GM23338 (cell line): ENCODE measurements around the gene PSMB3. TPM values are rescaled to one million over a fixed set of nuclear protein-coding genes. Genes with fewer than 3 reads are reported as not detected.

Source experiments
- ATAC-seq: fragments of 200-7000 bp; cut with Tn5 transposase; 3 replicates; pipeline ENCODE4 v1.9.1; 2020
- DNase-seq: peaks from one replicate; pipeline ENCODE4 v3.0.0-alpha.2; 2015; ENCODE audit warnings: low spot score
- H2AFZ ChIP-seq: fragments of 200-600 bp; sonication (generic); 2 replicates; pipeline ENCODE4 v1.8.0; 2016; ENCODE audit warnings: antibody characterized with exemption, mild to moderate bottlenecking, moderate library complexity
- H3F3A ChIP-seq: fragments of 200-600 bp; sonication (generic); replicated peaks from 2 replicates; pipeline ENCODE4 v1.8.0; 2017; ENCODE audit warnings: antibody characterized with exemption, mixed run types, low read depth
- H3K27ac ChIP-seq: fragments of 200-600 bp; sonication (generic); 2 replicates; pipeline ENCODE4 v1.6.1; 2016; ENCODE audit warnings: low read depth
- H3K27me3 ChIP-seq: fragments of 200-600 bp; sonication (generic); 2 replicates; pipeline ENCODE4 v1.8.0; 2016; ENCODE audit warnings: mild to moderate bottlenecking, mixed run types, moderate library complexity; ENCODE audit not compliant: insufficient read depth
- H3K36me3 ChIP-seq: fragments of 200-600 bp; sonication (generic); 2 replicates; pipeline ENCODE4 v1.8.0; 2016; ENCODE audit warnings: mild to moderate bottlenecking; ENCODE audit not compliant: insufficient read depth
- H3K4me1 ChIP-seq: fragments of 200-600 bp; sonication (generic); 2 replicates; pipeline ENCODE4 v1.8.0; 2016; ENCODE audit warnings: mild to moderate bottlenecking, moderate library complexity; ENCODE audit not compliant: insufficient read depth
- H3K4me2 ChIP-seq: fragments of 200-600 bp; sonication (generic); 2 replicates; pipeline ENCODE4 v1.7.1; 2017; ENCODE audit warnings: mixed run types
- H3K4me3 ChIP-seq: fragments of 200-600 bp; sonication (generic); 2 replicates; pipeline ENCODE4 v1.6.1; 2016; ENCODE audit warnings: mixed run types
- H3K79me2 ChIP-seq: fragments of 200-600 bp; sonication (generic); replicated peaks from 2 replicates; pipeline ENCODE4 v1.8.0; 2017; ENCODE audit warnings: mild to moderate bottlenecking; ENCODE audit not compliant: insufficient read depth
- H3K9me2 ChIP-seq: fragments of 200-600 bp; sonication (generic); 2 replicates; pipeline ENCODE4 v1.8.0; 2017; ENCODE audit not compliant: insufficient read depth
- H4K20me1 ChIP-seq: fragments of 200-600 bp; sonication (generic); replicated peaks from 2 replicates; pipeline ENCODE4 v1.8.0; 2017; ENCODE audit warnings: mild to moderate bottlenecking; ENCODE audit not compliant: insufficient read depth
- H3K27ac Mint-ChIP-seq: 2 replicates; pipeline ENCODE4 v1.8.0; 2020; ENCODE audit warnings: inconsistent platforms, mild to moderate bottlenecking, moderate library complexity, mixed read lengths
- H3K27me3 Mint-ChIP-seq: 3 replicates; pipeline ENCODE4 v1.8.0; 2022; ENCODE audit warnings: low read depth, mild to moderate bottlenecking, moderate library complexity, mixed read lengths, inconsistent platforms; ENCODE audit not compliant: insufficient read depth, poor library complexity
- H3K36me3 Mint-ChIP-seq: 3 replicates; pipeline ENCODE4 v1.8.0; 2021; ENCODE audit warnings: low read depth, mild to moderate bottlenecking, inconsistent platforms, moderate library complexity, mixed read lengths
- H3K4me1 Mint-ChIP-seq: 3 replicates; pipeline ENCODE4 v1.8.0; 2020; ENCODE audit warnings: mild to moderate bottlenecking, inconsistent platforms, mixed read lengths
- H3K4me3 Mint-ChIP-seq: 3 replicates; pipeline ENCODE4 v1.8.0; 2021; ENCODE audit warnings: moderate library complexity, mild to moderate bottlenecking, inconsistent platforms, mixed read lengths
- H3K9me3 Mint-ChIP-seq: 3 replicates; pipeline ENCODE4 v1.8.0; 2020; ENCODE audit warnings: moderate library complexity, mild to moderate bottlenecking, inconsistent platforms, mixed read lengths
- CREB1 ChIP-seq: fragments of 250-450 bp; sonication (Bioruptor Pico); IDR thresholded peaks from 2 replicates; pipeline ENCODE4 v1.5.0; 2020; ENCODE audit warnings: low read depth, mild to moderate bottlenecking, moderate library complexity
- EZH2 ChIP-seq: fragments of 200-600 bp; sonication (generic); IDR thresholded peaks from one replicate; pipeline ENCODE4 v1.8.0; 2017; ENCODE audit warnings: antibody characterized with exemption, mild to moderate bottlenecking, low read depth; ENCODE audit not compliant: unreplicated experiment
- EZH2phosphoT487 ChIP-seq: fragments of 200-600 bp; sonication (generic); IDR thresholded peaks from one replicate; pipeline ENCODE4 v1.8.1; 2018; ENCODE audit warnings: antibody characterized with exemption; ENCODE audit not compliant: unreplicated experiment
- JUNB ChIP-seq: IDR thresholded peaks from one replicate; pipeline ENCODE4 v1.6.1; 2016; ENCODE audit warnings: antibody characterized with exemption; ENCODE audit not compliant: unreplicated experiment
- NANOG ChIP-seq: IDR thresholded peaks from 2 replicates; pipeline ENCODE4 v1.6.1; 2016; ENCODE audit warnings: antibody characterized with exemption, borderline replicate concordance
- POLR2AphosphoS5 ChIP-seq: IDR thresholded peaks from 2 replicates; pipeline ENCODE4 v1.6.1; 2016; ENCODE audit warnings: antibody characterized with exemption, low read depth
- STAT1 ChIP-seq: IDR thresholded peaks from one replicate; pipeline ENCODE4 v1.6.1; 2016; ENCODE audit warnings: antibody characterized with exemption; ENCODE audit not compliant: unreplicated experiment
- ZNF114 ChIP-seq: fragments of 250-450 bp; sonication (Bioruptor Pico); IDR thresholded peaks from 2 replicates; pipeline ENCODE4 v1.5.0; 2020; ENCODE audit warnings: mild to moderate bottlenecking, moderate library complexity
- ZNF331 ChIP-seq: fragments of 250-450 bp; sonication (Bioruptor Pico); IDR thresholded peaks from 2 replicates; pipeline ENCODE4 v1.5.0; 2020; ENCODE audit warnings: low read depth, mild to moderate bottlenecking, moderate library complexity
- polyA plus RNA-seq: library from polyadenylated mRNA; unstranded; fragments of >200 nt; fragmentation: Nextera tagmentation; extraction: Ambion mirVana; gene quantifications from 2 replicates; pipeline ENCODE4 v1.2.1, GENCODE V29; 2016
- total RNA-seq: library from RNA; depleted of rRNA; stranded (reverse); fragments of >200 nt; shearing (Covaris generic); gene quantifications from 2 replicates; pipeline ENCODE4 v1.2.3, GENCODE V29; 2014
- TF ChIP-seq, protein P1 (sequence below): IDR thresholded peaks from 2 replicates; pipeline ENCODE4 v1.6.1; 2016; ENCODE audit warnings: antibody characterized with exemption
- TF ChIP-seq, protein P2 (sequence below), 2 experiments: fragments of 200-600 bp in 1 of 2; sonication (generic) in 1 of 2; conservative IDR thresholded peaks; 2 replicates each; pipeline versions ENCODE4 v1.5.1 to v1.6.1; 2016 to 2017; ENCODE audit warnings: antibody characterized with exemption in 2 of 2, low read depth in 2 of 2, mild to moderate bottlenecking in 2 of 2, moderate library complexity in 1 of 2
- TF ChIP-seq, protein P3 (sequence below): fragments of 250-450 bp; sonication (Bioruptor Pico); IDR thresholded peaks from 2 replicates; pipeline ENCODE4 v1.5.0; 2020; ENCODE audit warnings: mild to moderate bottlenecking, moderate library complexity
- TF ChIP-seq, protein P4 (sequence below): IDR thresholded peaks from one replicate; pipeline ENCODE4 v1.6.1; 2018; ENCODE audit warnings: antibody characterized with exemption; ENCODE audit not compliant: unreplicated experiment

The PSMB3 gene
- total and polyA plus RNA-seq, 2 experiments from 2014 or later = 250 to 523 TPM

DNA sequence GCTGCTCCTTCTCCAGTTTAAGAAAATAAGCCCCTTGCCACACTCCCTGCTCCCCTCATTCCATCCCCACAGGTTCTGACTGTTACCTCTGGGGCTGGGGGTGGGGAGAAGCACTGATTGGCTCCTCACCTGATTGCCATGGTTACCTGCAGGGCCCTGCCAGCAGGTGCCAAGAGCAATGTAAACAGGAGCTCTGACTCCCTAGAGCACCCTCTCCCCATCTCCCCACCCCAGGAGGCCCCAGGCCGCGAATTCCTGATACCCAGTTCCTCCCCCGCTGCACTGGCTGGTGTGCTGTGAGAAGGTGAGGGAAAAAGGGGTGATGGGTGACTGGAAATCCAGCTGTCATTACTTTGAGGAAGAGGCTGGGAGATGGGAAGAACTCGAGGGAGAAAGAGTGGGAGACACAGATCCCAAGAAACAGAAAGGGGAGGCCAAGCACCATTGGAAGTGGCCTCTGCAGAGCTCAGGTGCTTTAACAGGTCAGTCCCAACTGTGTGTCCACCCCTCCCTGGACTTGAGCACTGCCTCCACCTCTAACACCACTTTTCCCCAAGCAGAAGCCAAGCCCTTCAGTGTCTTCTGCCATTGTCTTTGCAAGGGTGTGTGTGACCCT lies 8.9 kb upstream of the PSMB3 start:
- H3K4me1 Mint-ChIP-seq = peaks cover 58% of the 10 kb centered on the region
- no peaks in the 10 kb centered on the region; the same call in 2 of the 3 replicates for H3K9me3 Mint-ChIP-seq
- DNase-seq = peak; percentile 59
- H4K20me1 ChIP-seq = peaks cover 56% of the 10 kb centered on the region
- peaks cover 33% of the 10 kb centered on the region for H3K27me3 Mint-ChIP-seq
- no peak overlapping the region for H2AFZ ChIP-seq
- H3K79me2 ChIP-seq = peaks cover 81% of the 10 kb centered on the region
- H3K4me2 ChIP-seq = peak overlapping the region; percentile 60; the same call in 1 of the 2 replicates
- no peaks in the 10 kb centered on the region; the same call in 1 of the 2 replicates for H3K36me3 ChIP-seq
- TF ChIP-seq, protein P1, sequence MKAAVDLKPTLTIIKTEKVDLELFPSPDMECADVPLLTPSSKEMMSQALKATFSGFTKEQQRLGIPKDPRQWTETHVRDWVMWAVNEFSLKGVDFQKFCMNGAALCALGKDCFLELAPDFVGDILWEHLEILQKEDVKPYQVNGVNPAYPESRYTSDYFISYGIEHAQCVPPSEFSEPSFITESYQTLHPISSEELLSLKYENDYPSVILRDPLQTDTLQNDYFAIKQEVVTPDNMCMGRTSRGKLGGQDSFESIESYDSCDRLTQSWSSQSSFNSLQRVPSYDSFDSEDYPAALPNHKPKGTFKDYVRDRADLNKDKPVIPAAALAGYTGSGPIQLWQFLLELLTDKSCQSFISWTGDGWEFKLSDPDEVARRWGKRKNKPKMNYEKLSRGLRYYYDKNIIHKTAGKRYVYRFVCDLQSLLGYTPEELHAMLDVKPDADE = no peak
- TF ChIP-seq EZH2 = no peak
- TF ChIP-seq JUNB = no peak
- TF ChIP-seq, protein P2, sequence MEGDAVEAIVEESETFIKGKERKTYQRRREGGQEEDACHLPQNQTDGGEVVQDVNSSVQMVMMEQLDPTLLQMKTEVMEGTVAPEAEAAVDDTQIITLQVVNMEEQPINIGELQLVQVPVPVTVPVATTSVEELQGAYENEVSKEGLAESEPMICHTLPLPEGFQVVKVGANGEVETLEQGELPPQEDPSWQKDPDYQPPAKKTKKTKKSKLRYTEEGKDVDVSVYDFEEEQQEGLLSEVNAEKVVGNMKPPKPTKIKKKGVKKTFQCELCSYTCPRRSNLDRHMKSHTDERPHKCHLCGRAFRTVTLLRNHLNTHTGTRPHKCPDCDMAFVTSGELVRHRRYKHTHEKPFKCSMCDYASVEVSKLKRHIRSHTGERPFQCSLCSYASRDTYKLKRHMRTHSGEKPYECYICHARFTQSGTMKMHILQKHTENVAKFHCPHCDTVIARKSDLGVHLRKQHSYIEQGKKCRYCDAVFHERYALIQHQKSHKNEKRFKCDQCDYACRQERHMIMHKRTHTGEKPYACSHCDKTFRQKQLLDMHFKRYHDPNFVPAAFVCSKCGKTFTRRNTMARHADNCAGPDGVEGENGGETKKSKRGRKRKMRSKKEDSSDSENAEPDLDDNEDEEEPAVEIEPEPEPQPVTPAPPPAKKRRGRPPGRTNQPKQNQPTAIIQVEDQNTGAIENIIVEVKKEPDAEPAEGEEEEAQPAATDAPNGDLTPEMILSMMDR (conservative IDR thresholded peaks at IDR 0.05; ENCODE audit: low read depth in 2 of 2) = no peak
- TF ChIP-seq, protein P3, sequence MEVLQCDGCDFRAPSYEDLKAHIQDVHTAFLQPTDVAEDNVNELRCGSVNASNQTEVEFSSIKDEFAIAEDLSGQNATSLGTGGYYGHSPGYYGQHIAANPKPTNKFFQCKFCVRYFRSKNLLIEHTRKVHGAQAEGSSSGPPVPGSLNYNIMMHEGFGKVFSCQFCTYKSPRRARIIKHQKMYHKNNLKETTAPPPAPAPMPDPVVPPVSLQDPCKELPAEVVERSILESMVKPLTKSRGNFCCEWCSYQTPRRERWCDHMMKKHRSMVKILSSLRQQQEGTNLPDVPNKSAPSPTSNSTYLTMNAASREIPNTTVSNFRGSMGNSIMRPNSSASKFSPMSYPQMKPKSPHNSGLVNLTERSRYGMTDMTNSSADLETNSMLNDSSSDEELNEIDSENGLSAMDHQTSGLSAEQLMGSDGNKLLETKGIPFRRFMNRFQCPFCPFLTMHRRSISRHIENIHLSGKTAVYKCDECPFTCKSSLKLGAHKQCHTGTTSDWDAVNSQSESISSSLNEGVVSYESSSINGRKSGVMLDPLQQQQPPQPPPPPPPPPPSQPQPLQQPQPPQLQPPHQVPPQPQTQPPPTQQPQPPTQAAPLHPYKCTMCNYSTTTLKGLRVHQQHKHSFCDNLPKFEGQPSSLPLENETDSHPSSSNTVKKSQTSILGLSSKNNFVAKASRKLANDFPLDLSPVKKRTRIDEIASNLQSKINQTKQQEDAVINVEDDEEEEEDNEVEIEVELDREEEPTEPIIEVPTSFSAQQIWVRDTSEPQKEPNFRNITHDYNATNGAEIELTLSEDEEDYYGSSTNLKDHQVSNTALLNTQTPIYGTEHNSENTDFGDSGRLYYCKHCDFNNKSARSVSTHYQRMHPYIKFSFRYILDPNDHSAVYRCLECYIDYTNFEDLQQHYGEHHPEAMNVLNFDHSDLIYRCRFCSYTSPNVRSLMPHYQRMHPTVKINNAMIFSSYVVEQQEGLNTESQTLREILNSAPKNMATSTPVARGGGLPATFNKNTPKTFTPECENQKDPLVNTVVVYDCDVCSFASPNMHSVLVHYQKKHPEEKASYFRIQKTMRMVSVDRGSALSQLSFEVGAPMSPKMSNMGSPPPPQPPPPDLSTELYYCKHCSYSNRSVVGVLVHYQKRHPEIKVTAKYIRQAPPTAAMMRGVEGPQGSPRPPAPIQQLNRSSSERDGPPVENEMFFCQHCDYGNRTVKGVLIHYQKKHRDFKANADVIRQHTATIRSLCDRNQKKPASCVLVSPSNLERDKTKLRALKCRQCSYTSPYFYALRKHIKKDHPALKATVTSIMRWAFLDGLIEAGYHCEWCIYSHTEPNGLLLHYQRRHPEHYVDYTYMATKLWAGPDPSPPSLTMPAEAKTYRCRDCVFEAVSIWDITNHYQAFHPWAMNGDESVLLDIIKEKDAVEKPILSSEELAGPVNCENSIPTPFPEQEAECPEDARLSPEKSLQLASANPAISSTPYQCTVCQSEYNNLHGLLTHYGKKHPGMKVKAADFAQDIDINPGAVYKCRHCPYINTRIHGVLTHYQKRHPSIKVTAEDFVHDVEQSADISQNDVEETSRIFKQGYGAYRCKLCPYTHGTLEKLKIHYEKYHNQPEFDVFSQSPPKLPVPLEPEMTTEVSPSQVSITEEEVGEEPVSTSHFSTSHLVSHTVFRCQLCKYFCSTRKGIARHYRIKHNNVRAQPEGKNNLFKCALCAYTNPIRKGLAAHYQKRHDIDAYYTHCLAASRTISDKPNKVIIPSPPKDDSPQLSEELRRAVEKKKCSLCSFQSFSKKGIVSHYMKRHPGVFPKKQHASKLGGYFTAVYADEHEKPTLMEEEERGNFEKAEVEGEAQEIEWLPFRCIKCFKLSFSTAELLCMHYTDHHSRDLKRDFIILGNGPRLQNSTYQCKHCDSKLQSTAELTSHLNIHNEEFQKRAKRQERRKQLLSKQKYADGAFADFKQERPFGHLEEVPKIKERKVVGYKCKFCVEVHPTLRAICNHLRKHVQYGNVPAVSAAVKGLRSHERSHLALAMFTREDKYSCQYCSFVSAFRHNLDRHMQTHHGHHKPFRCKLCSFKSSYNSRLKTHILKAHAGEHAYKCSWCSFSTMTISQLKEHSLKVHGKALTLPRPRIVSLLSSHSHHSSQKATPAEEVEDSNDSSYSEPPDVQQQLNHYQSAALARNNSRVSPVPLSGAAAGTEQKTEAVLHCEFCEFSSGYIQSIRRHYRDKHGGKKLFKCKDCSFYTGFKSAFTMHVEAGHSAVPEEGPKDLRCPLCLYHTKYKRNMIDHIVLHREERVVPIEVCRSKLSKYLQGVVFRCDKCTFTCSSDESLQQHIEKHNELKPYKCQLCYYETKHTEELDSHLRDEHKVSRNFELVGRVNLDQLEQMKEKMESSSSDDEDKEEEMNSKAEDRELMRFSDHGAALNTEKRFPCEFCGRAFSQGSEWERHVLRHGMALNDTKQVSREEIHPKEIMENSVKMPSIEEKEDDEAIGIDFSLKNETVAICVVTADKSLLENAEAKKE (CRISPR knock-in tag) = no peak
- TF ChIP-seq NANOG = no peak
- no peak for TF ChIP-seq EZH2phosphoT487
- no peak for TF ChIP-seq STAT1
- TF ChIP-seq CREB1 (CRISPR knock-in tag) = no peak
- no peak for TF ChIP-seq POLR2AphosphoS5
- TF ChIP-seq, protein P4, sequence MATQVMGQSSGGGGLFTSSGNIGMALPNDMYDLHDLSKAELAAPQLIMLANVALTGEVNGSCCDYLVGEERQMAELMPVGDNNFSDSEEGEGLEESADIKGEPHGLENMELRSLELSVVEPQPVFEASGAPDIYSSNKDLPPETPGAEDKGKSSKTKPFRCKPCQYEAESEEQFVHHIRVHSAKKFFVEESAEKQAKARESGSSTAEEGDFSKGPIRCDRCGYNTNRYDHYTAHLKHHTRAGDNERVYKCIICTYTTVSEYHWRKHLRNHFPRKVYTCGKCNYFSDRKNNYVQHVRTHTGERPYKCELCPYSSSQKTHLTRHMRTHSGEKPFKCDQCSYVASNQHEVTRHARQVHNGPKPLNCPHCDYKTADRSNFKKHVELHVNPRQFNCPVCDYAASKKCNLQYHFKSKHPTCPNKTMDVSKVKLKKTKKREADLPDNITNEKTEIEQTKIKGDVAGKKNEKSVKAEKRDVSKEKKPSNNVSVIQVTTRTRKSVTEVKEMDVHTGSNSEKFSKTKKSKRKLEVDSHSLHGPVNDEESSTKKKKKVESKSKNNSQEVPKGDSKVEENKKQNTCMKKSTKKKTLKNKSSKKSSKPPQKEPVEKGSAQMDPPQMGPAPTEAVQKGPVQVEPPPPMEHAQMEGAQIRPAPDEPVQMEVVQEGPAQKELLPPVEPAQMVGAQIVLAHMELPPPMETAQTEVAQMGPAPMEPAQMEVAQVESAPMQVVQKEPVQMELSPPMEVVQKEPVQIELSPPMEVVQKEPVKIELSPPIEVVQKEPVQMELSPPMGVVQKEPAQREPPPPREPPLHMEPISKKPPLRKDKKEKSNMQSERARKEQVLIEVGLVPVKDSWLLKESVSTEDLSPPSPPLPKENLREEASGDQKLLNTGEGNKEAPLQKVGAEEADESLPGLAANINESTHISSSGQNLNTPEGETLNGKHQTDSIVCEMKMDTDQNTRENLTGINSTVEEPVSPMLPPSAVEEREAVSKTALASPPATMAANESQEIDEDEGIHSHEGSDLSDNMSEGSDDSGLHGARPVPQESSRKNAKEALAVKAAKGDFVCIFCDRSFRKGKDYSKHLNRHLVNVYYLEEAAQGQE = no peak
- TF ChIP-seq ZNF114 = no peak
- TF ChIP-seq ZNF331 (CRISPR knock-in tag) = no peak
- H3F3A ChIP-seq = 0 out of 2 replicates have a peak, but pooled peaks cover 3% of the 10 kb centered on the region
- H3K36me3 Mint-ChIP-seq = peaks cover 44% of the 10 kb centered on the region
- H3K4me3 ChIP-seq = no peak overlapping the region
- no peak overlapping the region for H3K27ac ChIP-seq
- H3K4me3 Mint-ChIP-seq = peak overlapping the region; percentile 46
- H3K27ac Mint-ChIP-seq = peak overlapping the region; percentile 68; the same call in 1 of the 2 replicates
- peak; percentile 41 for ATAC-seq
- H3K4me1 ChIP-seq = peaks cover 35% of the 10 kb centered on the region
- H3K9me2 ChIP-seq = no peaks in the 10 kb centered on the region
- no peaks in the 10 kb centered on the region for H3K27me3 ChIP-seq
